ENCODE results near the gene OGDH. TPM values are rescaled to one million over a fixed set of nuclear protein-coding genes. Genes with fewer than 3 reads are reported as not detected.
A peak's percentile ranks its signal among the peaks of the same experiment; 100 is the strongest.

Gene OGDH
- total and polyA plus RNA-seq, 2 of the 13 experiments (the other 11 are each of a cell fraction or from before 2014, with no cell fraction given) = 17.4 to 25.4 TPM

- WGBS (ENCODE audit: low lambda C conversion rate) = 98% methylated on average over 9 of the region's 9 CpGs
- DNase-seq (ENCODE audit: low spot score) (no peak), FAIRE-seq (no peak), ATAC-seq (no peak)
- ChIA-PET CTCF (ENCODE audit: low intra/inter-chr PET ratio, low total read pairs) (no interaction called here), POLR2A (no interaction called here)
- in situ Hi-C loops (cut with HindIII; ENCODE audit: extremely low pct_ligation_motif_present, low pct_unique_long_range_greater_than_20kb) (no loop called here), intact Hi-C loops (cut with micrococcal nuclease; ENCODE audit: unreplicated experiment) (no loop called here)
- H2AFZ ChIP-seq (ENCODE audit: low read length) = no peak overlapping the region
- H3K27ac ChIP-seq (ENCODE audit: extremely low read length, insufficient read depth, low read length) = no peak overlapping the region
- H3K36me3 ChIP-seq (replicated peaks in 1 of 2; ENCODE audit: control insufficient read depth in 1 of 2, insufficient read depth in 2 of 2, low read length in 2 of 2) = peaks cover 12 to 32% of the 10 kb centered on the region in 2 experiments; a peak in 4 of 5 replicates
- H3K4me3 ChIP-seq (replicated peaks in 1 of 3; ENCODE audit: insufficient read depth in 1 of 3, low read depth in 2 of 3, low read length in 3 of 3) = no peak overlapping the region
- peaks cover 25% of the 10 kb centered on the region for H3K4me1 ChIP-seq (ENCODE audit: insufficient read depth, low read length)
- peaks cover 53% of the 10 kb centered on the region for H3K79me2 ChIP-seq (ENCODE audit: insufficient read depth, low read length)
- H3K9me3 ChIP-seq (ENCODE audit: low read length) = no peaks in the 10 kb centered on the region
- H4K20me1 ChIP-seq (ENCODE audit: insufficient read depth, low read length) = no peaks in the 10 kb centered on the region
- H3K4me2 ChIP-seq (ENCODE audit: low read depth, low read length) = no peak overlapping the region
- BruUV-seq (replicated peaks) = TSS peak; percentile 20
- no peaks in the 10 kb centered on the region for H3K27me3 ChIP-seq (ENCODE audit: control insufficient read depth in 1 of 2, insufficient read depth in 2 of 2, low read length in 2 of 2)
- H3K9ac ChIP-seq (ENCODE audit: insufficient read depth, low read depth, low read length) = no peak overlapping the region
- TF ChIP-seq, protein P1, sequence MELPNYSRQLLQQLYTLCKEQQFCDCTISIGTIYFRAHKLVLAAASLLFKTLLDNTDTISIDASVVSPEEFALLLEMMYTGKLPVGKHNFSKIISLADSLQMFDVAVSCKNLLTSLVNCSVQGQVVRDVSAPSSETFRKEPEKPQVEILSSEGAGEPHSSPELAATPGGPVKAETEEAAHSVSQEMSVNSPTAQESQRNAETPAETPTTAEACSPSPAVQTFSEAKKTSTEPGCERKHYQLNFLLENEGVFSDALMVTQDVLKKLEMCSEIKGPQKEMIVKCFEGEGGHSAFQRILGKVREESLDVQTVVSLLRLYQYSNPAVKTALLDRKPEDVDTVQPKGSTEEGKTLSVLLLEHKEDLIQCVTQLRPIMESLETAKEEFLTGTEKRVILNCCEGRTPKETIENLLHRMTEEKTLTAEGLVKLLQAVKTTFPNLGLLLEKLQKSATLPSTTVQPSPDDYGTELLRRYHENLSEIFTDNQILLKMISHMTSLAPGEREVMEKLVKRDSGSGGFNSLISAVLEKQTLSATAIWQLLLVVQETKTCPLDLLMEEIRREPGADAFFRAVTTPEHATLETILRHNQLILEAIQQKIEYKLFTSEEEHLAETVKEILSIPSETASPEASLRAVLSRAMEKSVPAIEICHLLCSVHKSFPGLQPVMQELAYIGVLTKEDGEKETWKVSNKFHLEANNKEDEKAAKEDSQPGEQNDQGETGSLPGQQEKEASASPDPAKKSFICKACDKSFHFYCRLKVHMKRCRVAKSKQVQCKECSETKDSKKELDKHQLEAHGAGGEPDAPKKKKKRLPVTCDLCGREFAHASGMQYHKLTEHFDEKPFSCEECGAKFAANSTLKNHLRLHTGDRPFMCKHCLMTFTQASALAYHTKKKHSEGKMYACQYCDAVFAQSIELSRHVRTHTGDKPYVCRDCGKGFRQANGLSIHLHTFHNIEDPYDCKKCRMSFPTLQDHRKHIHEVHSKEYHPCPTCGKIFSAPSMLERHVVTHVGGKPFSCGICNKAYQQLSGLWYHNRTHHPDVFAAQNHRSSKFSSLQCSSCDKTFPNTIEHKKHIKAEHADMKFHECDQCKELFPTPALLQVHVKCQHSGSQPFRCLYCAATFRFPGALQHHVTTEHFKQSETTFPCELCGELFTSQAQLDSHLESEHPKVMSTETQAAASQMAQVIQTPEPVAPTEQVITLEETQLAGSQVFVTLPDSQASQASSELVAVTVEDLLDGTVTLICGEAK (IDR thresholded peaks at IDR 0.05) = no peak
- TF ChIP-seq, protein P1 (CRISPR knock-in tag; IDR thresholded peaks at IDR 0.05) = no peak
- TF ChIP-seq PITX1 (CRISPR knock-in tag; IDR thresholded peaks at IDR 0.05) (no peak), ZNF224 (CRISPR knock-in tag; IDR thresholded peaks at IDR 0.05) (no peak), THAP8 (CRISPR knock-in tag; IDR thresholded peaks at IDR 0.05; ENCODE audit: borderline replicate concordance) (no peak), NR2F1 (CRISPR knock-in tag; IDR thresholded peaks at IDR 0.05) (no peak), HNRNPLL (IDR thresholded peaks at IDR 0.05; ENCODE audit: low read depth, low read length, poor library complexity, severe bottlenecking) (no peak), SOX6 (IDR thresholded peaks at IDR 0.05) (no peak), SOX6 (CRISPR knock-in tag; IDR thresholded peaks at IDR 0.05) (no peak), FOSL1 (CRISPR knock-in tag; IDR thresholded peaks at IDR 0.05; ENCODE audit: borderline replicate concordance) (no peak), ZNF773 (CRISPR knock-in tag; IDR thresholded peaks at IDR 0.05; ENCODE audit: borderline replicate concordance) (no peak), SYNCRIP (IDR thresholded peaks at IDR 0.05; ENCODE audit: insufficient read depth, low read depth, low read length) (no peak), EZH2 (conservative IDR thresholded peaks at IDR 0.05; ENCODE audit: low read depth, low read length) (no peak), ZMYM4 (CRISPR knock-in tag; IDR thresholded peaks at IDR 0.05) (no peak)
- TF ChIP-seq, protein P2, sequence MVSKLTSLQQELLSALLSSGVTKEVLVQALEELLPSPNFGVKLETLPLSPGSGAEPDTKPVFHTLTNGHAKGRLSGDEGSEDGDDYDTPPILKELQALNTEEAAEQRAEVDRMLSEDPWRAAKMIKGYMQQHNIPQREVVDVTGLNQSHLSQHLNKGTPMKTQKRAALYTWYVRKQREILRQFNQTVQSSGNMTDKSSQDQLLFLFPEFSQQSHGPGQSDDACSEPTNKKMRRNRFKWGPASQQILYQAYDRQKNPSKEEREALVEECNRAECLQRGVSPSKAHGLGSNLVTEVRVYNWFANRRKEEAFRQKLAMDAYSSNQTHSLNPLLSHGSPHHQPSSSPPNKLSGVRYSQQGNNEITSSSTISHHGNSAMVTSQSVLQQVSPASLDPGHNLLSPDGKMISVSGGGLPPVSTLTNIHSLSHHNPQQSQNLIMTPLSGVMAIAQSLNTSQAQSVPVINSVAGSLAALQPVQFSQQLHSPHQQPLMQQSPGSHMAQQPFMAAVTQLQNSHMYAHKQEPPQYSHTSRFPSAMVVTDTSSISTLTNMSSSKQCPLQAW (CRISPR knock-in tag; IDR thresholded peaks at IDR 0.05) = no peak
These were observed 17.9 kb downstream of the OGDH start for GRCh38 chr7:44624318-44624717.
